Stromal cell of bone marrow (primary cell): ENCODE results near the gene OSTN.
"Not testable (repeated sequence)": the region's sequence is repeated elsewhere in the genome, so short reads cannot be mapped to it uniquely, and the experiment has no call there.

Source experiments
- DNase-seq: peaks from one replicate; pipeline ENCODE4 v3.0.0-alpha.2; 2012; ENCODE audit warnings: low read depth

OSTN gene, protein sequence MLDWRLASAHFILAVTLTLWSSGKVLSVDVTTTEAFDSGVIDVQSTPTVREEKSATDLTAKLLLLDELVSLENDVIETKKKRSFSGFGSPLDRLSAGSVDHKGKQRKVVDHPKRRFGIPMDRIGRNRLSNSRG

DNA sequence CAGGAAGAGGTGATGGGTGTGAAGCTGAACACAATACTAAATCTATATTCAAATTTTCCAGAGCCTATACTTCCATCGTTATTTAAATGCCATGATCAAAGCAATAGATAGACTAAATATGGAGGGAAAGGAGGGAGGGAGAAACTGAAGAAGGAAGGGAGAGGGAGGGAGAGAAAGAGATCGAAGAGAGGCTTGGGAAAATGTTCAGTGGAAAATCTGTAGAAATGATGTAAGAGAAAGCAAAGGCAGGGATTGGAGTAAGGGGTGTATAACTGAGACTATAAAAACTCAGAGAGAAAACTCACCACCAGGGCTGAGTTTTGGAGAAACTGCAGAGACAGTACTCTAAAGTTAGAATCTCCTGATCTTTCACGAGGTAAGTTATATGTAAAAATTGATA is at the start of gene OSTN:
Gene OSTN (plus strand): TSS at position 310 of the 400 bp plus-strand sequence. CDS start 13,292 bp downstream, outside the sequence.
- no peak for DNase-seq

DNA sequence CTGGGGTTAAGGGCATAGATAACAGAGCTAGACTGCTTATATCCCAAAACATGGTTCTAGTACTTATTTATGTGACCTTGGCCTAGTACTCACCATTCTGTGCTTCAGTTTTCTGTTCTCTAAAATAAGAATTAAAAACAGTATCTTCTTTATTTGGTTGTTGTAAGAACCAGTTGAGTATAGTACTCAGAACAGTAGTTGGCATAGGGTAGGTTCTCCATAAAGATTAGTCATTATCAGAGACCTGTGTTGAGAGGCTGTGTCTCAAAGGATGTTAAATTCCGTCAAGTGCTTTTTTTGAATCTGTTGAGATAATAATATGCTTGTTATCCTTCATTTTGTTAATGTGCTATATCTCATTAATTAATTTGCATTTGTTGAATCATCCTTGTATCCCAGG is 47.4 kb upstream of the OSTN start:
- DNase-seq = no peak

DNA sequence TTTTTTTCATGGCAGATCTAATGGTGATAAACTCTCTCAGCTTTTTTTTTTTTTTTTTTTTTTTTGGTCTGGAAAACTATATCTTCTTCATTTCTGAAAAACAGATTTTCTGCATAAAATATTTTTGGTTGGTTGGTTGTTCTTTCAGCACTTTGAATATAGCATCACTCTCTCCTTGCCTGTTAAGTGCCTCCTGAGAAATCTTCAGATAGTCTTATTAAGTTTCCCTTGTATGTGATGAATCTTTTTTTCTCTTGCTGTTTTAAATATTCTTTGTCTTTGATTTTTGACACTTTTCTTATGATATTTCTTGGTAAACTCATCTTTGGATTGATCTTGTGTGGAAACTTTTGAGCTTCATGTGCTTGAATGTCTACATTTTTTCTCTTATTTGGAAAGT is 44.2 kb upstream of the OSTN start:
- DNase-seq = no peak

DNA sequence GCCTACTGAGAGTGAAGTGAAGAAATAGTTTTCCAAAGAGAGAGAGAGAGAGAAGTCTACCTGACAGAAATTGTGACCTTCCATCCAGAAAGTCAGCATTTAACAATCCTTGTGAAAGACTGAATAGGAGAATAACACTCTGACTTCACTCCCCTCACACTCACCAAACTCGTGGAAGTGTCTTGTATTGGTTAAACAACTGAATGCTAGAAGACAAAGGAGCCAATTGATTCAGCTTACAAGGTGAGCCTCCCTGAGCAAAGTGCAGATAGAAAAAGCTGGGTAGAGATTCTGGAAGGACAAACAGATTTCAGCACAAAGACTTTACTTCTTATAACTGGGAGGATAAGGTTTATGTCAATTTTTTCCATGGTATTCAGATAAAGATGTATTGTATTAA is 40.8 kb upstream of the OSTN start:
- no peak for DNase-seq

DNA sequence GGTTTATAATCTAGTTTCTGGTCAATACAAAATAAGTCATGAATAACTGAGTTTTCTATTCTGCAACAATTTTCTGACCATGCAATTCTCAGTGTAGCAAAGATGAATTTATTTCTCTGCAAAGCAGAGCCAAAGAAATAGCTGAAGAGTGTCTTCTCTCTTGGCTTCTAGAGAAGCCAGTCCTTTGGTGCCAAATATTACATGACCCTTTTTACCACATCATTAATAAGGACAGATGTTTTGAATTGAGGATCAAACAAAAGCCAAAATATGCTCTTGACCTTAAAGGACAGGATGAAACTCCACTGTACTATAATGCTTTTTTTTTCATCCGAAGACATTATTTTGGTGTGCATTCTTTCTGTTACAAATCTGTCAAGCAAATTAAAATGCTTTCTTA is 40.2 kb upstream of the OSTN start:
- no peak for DNase-seq

DNA sequence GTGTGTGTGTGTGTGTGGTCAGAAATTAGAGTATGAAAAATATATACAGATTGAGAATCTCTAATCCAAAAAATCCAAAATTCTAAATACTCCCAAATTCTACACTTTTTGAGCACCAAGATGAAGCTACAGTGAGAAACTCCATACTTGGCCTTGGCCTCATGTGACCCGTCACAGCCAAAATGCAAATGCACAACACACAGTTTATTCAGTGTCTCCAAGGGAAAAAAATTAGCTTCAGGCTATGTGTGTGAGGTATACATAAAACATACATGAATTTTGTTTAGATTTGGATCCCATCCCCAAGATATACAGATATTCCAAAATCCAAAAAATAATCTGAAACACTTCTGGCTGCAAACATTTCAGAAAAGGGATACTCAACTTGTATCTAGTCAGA is 33.2 kb upstream of the OSTN start:
- no peak for DNase-seq

DNA sequence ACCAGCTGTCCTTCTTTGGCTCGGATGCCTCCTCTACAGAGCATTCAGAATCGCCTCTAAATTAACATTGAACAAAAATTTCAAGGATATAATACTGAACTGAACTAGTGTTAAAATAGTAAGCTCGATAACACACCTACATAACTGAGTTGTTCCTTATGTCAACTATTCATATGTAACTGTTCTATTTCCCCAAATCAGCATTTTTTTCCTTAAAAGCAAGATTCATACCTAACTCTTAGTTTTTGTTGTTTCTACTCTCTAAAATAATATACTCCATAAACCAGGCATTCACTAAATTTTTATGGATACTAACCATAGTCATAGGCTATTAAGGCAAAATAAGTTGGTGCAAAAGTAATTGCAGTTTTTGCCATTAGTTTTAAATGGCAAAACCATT is 32.7 kb upstream of the OSTN start:
- DNase-seq = no peak

DNA sequence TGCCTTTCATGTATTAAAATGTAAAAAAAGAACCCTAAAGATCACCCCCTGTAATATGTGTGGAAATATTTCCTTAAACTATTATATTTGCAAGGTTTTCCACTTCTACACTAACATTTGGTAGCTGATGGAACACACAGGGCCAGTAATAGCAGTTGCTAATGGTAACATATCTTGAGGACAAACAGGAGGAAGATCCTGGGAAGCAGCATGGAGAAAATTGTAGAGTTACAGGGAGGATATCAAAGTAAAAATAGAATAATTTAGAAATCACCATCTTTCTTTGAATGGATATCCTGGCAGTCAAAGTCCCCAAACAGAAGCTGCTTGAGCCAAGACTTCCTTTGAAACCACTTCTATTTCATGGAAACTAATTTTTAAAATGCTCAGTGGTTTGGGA is 29.5 kb upstream of the OSTN start:
- no peak for DNase-seq

DNA sequence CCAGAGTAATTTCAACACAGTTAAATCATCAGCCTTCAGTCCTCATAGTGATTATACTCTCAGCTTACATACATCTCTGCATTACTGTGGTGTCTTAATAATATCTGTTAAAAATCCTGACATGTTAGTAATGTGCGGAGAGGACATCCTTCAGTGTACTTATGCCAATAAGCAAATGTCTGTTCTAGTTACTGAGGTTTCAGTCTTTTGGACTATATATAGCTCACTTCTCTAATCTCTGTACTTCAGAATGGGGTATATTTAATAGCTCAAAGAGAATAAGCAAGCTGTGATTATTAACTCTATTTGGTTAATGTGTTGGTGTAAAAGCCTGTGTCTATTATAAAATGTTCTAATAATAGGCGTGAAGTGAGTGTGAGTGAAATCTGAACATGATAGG is 28.9 kb upstream of the OSTN start:
- DNase-seq = no peak

DNA sequence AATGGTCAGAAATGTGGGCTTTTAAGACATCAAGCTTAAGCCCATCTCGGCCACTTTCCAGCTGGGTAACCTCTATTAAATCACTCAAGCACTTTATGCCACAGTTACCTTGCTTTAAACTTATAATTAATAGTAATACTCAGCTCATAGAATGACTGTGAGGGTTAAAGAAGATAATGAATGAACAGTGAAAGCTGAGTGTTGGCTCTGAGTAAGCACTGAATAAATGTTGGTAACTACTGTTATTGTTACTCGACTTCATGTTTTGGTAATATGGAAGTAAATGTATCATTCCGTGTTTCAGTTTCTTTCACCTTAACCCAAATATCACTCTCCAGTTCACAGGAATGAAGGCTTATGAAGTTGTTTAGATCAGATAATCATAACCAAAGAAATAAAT is 23.9 kb upstream of the OSTN start:
- DNase-seq = no peak

DNA sequence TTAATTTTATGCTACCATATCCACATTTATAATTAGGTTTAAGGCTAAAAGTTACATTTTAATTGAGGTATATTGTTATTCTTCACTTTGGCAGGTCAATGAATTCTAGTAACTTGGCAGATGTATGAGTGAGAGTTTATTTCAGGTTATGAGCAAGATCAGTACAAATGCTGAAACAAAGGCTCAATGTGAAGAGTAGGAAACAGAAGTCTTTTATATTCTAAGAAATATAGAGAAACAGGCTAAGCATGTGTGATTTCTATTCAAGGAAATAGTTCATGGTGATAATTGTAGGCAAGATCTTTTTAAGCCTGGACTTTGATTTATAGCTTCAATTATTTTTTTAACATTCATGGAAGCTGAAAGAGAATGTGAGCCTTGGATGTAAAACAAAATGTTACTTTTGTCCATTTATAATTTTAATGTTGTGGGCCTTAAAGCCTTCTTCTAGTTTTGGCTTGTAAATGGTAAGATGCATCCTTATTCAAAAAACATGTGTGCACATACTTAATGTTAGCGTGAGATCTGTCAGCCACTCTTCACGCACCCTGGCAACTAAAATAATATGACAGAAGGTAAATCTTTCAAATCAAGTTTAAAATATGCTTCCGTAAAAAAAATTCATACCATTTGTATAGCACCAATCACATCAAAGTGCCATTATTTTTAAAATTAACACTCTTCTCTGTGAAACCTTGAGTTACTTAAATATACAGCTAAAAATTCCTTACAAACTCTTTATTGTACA is 22.8 kb upstream of the OSTN start:
- no peak for DNase-seq

DNA sequence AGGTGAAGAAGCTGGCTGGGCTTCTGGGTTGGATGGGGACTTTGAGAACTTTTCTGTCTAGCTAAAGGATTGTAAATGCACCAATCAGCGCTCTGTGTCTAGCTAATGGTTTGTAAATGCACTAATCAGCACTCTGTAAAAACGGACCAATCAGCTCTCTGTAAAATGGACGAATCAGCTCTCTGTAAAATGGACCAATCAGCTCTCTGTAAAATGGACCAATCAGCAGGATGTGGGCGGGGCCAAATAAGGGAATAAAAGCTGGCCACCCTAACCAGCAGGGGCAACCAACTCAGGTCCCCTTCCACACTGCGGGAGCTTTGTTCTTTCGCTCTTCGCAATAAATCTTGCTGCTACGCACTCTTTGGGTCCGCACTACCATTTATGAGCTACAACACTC is 13.7 kb upstream of the OSTN start:
- not testable (repeated sequence) for DNase-seq

DNA sequence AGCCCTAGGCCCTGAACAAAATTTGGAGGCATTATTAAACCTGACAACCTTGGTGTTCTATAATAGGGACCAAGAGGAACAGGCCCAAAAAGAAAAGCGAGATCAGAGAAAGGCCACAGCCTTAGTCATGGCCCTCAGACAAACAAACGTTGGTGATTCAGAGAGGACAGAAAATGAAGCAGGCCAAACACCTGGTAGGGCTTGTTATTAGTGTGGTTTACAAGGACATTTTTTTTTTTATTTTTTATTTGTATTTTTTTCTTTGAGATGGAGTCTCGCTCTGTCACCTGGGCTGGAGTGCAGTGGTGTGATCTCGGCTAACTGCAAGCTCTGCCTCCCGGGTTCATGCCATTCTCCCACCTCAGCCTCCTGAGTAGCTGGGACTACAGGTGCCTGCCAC is 10.8 kb upstream of the OSTN start:
- not testable (repeated sequence) for DNase-seq

DNA sequence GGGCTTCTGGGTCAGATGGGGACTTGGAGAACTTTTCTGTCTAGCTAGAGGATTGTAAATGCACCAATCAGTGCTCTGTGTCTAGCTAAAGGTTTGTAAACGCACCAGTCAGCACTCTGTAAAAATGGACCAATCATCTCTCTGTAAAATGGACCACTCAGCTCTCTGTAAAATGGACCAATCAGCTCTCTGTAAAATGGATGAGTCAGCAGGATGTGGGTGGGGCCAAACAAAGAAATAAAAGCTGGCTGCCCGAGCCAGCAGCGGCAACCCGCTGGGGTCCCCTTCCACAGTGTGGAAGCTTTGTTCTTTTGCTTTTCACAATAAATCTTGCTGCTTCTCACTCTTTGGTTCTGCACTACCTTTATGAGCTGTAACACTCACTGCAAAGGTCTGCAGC is 6.8 kb upstream of the OSTN start:
- DNase-seq = not testable (repeated sequence)

DNA sequence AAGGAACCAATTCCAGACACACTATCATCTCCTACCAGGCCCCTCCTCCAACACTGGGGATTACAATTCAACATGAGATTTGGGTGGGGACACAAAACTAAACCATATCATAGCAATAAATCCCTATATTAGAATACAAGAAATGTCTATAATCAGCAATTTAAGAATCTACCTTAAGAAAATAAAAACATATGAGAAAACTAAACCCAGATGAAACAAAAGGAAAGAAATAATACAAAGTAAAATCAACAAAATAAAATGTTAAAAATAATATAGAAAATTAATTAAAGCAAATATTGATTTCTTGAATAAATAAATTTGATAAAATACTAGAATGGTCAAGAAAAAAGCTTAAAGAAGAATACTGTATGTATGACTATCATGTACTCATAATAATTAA is 6.1 kb upstream of the OSTN start:
- no peak for DNase-seq

DNA sequence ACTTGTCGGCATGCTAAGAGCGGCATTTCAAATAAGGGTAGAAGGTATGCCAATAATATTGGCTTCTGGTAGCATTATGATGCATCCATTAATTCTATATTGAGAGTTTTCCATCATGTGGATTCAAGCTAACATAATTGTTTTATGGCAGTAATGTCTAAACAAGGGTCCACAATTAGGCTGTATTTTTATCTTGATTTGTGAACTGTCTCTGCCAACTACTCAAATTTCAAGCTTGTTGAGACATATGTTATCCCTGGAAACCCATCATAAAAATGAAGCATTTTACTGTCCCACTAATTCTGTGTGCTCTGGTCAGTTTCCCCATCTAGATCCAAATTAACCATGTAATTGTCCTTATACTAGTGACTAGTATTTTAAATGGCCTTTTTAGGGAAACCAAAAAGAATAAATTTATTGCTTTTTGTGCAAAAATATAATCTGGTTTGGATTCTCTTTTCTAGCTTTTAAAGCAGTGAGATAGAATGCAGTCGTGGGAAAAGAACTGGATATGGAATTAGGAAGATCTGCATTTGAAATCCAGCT is 1.2 kb upstream of the OSTN start:
- DNase-seq = no peak

DNA sequence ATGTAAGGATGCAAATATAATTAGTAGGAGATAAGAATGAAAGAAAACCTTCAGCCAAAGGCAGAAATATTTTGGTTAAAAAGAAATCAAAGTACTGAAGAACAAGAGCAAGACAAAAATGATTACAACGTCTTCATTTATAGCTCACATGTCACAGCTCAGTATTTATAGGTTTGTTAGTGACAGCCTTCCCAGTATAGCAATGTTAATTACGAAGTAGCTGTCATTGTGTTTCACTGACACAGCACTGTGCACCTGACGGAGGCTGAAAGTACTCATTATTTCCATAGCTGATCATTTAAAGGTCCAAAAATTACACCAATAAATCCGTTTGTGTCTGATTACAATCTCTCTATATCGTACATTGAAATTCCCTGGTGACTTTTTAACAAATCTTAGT is 561 bp upstream of the OSTN start:
- DNase-seq = no peak

DNA sequence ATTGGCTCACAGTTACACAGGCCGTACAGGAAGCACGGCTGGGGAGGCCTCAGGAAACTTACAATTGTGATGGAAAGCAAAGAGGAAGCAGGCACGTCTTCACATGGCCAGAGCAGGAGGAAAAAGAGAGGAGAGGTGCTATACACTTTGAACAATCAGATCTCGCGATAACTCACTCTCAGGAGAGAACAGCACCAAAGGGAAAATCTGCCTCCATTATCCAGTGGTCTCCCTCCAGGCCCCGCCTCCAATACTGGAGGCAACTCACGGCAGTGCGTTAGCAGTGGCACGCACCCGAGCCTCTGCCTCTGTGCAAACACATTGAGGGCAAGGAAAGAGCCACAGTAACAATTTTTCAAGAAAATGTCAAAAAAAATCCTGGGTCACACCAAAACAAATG is 11.0 kb downstream of the OSTN start:
- no peak for DNase-seq

DNA sequence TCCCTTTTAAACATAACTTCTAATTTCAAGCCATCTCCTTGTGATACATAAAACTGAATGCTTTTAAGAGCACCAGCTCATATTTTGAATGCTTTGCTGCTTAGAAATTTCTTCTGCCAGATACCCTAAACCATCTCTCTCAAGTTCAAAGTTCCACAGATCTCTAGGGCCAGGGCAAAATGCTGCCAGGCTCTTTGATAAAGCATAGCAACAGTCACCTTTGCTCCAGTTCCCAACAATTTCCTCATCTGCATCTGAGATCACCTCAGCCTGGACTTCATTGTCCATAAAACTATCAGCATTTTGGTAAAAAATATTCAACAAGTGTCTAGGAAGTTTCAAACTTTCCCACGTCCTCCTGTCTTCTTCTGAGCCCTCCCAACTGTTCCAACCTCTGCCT is 17.5 kb downstream of the OSTN start:
- no peak for DNase-seq

DNA sequence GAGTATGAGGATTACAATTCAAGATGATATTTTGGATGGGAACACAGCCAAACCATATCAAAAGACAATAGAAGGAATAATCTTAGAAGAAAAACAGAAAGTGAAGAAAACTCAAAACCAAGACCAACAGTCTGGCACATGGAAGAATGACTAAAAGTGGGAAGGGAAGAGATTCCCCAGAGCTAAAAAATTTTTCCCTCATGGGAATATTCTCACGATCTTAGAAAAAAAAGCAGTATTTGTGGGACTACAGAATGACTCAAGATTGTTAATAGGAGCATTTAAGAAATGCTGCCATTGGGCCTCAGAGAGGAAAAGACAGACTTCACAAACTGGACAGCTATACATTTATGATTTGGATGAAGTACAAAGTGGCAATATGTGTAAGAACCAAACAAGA is 18.3 kb downstream of the OSTN start:
- DNase-seq = peak; percentile 71

DNA sequence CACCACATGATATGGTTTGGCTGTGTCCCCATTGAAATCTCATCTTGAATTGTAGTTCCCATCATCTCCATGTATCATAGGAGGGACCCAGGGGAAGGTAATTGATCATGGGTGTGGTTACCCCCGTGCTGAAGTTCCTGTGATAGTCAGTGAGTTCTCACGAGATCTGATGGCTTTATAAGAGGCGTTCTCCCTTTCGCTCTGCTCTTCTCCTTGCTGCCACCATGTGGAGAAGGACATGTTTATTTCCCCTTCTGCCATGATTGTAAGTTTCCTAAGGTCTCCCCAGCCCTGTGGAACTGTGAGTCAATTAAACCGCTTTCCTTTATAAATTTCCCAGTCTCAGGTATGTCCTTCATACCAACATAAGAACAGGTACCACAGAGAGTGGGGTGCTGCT is 21.9 kb downstream of the OSTN start:
- no peak for DNase-seq

DNA sequence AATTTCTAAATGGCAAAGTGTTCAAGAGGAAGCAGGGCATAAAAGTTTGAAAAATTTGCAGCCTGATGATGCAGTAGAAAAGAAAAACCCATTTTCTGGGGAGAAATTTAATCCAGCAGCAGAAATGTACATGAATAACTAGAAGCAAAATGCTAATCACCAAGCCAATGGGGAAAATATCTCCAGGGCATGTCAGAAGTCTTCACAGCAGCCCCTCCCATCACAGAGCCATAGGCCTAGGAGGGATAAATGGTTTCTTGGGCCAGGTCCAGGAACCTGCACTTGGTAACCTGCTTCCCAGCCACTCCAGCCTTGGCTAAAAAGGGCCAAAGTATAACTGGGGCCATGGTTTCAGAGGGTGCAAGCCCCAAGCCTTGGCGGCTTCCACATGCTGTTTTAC is 22.6 kb downstream of the OSTN start:
- DNase-seq = no peak

DNA sequence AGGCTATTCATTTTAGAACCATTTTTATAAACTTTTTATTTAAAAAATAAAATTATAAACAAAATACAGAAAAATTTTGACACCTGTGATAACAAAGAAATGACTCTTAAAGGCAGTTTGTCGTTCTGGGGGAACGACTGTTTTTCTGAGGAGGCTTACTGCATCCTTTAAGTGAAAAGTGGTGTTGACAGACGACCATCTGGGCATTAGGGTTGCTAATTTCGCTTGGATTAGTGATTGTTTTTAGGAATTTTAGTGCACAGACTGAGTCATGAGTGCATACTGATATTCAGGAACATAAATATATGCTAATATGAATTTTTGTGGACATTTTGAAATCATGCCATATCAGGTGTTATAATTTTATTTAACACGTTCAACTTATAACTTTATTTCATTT is 28.5 kb downstream of the OSTN start:
- DNase-seq = no peak

DNA sequence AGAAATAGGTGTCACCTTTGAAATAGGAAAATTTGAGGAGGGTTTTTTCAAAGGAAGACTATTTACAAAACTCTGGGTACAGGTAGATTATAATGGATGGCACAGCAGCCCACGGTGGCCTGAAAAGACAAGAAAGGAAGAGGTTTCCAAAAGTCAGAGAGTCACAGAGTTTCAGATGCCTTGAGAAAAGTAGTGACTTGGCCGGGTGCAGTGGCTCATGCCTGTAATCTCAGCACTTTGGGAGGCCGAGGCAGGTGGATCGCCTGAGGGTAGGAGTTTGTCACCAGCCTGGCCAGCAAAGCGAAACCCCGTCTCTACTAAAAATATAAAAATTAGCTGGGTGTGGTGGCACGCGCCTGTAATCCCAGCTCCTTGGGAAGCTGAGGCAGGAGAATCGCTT is 35.2 kb downstream of the OSTN start:
- no peak for DNase-seq
